ENCODE results near the gene SMPD3.

SMPD3 gene

GRCh38 chr16:68433316-68433715 is 15.0 kb downstream of the SMPD3 start:
- no peak for FAIRE-seq

DNA sequence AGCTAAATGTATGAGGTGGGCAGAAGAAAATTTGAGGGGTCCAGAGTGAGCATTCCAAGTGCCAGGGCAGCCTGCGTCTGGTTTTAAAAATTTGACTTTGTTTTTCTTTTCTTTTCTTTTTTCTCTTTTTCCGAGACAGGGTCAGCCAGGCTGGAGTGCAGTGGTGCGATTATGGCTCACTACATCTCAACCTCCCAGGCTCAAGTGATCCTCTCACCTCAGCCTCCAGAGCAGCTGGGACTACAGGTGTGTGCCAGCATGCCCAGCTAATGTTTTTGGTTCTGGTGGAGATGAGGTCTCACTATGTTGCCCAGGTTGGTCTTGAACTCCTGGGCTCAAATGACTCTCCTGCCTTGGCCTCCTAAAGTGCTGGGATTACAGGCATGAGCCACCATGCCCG is 15.6 kb downstream of the SMPD3 start:
- FAIRE-seq: no peak

DNA sequence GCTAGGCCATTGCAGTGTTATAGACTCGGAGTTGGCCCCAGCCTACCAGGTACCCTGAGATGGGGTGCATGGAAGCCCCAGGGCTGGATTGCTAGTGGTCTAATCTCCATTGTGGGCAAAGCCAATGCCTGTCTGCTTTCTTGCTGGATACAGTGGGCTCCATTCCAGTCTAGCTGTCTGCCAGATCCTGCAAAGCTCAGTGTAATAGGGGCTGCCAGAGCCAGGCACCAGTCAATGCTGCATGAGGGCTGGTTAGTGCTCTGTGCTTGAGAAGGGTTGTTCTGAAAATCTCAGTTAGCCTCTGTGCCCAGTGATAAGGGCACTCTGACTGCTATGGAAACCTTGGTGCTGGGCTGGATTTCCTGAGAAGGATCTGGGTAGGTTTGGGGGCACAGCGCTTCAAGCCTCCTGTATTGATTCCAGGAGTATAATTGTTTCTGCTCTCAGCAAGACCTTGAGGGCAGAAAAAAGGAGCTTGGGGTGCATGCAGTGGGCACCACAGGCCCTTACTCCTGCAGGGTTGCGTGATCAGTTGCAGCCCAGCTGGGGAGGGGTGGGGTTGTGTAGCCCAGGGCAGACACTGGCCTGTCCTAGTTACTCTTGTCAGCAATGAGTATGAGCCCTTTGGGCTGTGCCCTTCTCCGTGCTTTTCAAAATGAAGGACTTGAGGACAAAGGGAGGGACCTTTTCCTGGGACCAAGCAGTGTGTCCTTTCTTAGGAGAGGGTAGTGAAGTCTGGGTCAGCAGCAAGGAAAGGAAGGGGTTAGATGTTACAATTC is 19.0 kb downstream of the SMPD3 start:
- no peak for FAIRE-seq

DNA sequence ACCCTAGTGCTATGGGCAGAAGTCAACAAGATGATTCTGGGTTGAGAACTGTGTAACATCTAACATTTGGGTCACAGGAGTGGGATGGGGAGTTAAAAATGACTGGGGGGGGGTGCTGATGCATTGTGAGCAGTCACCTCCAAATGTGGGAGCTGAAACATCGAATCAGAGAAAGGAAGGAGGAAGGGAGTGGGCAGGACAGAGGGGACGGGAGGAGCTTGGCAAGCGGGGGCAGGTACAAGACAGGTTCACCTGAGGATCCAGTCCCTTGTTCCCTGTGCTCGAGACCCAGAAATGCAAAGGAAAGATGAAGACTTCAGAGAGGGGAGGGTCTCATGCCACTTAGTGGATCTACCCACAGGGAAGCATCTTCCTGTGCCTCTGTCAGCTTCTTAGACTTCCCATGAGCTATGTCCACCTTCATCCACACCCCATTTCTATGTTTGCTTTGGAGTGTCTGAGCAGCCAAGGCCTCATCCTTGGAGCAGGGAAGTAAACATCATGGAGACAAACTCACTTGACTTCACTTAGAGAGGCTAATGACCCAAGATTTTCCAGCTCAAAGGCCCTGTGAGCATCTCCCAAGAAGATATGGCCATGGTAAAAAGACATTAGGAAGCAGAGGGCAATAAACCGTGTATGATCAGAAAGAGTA is 20.5 kb downstream of the SMPD3 start:
- no peak for FAIRE-seq

DNA sequence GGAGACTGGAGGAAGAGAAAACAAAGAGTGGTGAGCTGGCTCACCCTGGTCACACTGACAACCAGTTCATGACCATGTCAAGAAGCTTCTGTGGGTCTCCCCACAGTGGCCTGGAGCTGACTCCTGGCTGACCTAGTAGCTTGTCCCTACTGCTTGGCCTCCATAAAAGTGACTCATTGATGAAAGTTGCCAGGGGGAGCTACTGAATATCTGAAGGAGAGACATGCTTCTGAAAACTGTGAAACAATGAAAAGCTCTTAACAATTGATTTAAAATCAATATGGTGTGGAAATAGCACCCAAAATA is 22.0 kb downstream of the SMPD3 start:
- no peak for FAIRE-seq

DNA sequence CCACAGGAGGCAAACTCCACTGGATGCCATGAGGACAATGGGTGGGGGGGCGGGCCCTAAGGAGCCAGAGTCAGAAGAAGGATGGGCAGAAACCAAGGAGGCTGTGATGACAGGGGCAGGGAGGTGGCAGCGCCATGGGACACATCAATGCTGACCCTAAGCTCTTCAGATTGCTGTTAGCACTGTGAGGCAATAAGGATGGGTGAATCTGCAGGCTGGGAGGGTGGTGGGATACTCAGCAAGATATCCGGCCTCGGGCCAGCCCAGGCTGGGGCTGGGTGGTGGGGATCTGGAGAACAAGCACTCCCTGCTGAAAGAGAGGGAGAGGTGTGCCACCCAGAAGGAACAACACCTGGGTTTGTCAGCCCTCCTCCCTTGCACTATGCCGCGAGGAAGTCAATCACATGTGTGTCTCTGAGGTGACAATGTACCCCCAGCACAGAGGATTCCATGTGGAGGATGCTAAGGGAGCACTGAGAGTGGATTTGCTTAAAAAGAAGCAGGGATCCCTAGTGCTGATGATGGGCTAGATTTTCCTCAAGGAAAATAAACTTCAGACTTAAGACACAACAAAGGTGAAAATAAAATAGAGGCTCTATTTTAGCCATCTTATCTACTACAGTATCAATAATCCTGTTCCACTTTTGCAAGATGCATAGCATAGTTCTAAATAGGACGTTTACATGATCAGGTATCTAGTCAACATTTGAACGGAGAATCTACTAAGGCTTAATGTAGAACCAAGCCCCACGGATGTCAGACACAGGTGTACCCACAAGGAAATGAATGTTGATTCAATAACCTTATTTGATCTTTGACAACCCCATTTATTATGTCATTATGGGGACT is 22.6 kb downstream of the SMPD3 start:
- FAIRE-seq: no peak

- FAIRE-seq: no peak
Measured at GRCh38 chr16:68423771-68424170, 24.5 kb downstream of the SMPD3 start.

DNA sequence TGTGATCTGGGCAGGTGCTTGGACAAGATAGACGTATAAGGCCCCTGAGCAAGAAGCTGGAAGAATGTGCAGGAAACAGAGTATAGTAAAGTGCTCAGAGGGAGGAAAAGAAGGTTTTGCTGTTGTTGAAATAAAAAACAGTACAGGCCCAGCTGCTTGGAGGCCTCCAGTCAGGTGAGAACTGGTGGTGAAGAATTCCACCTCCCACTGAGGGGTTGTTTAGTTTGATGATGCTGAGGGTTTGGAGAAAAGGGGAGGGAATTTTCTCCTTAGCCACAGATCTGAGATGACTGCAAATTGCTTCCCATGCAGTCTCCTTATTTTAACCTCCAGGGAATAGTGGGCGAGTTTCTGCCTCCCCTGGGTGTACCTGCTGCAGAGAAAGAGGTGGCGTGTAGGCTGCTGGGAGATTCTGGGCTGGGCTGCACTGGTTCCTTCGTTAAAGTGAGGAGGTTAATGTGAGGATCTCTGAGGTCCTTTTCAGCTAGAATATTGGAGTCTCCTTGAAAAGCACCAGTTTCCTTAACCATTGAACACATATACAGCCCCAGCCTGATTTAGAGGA is 25.8 kb downstream of the SMPD3 start:
- no peak for FAIRE-seq

GRCh38 chr16:68421076-68421475 is 27.2 kb downstream of the SMPD3 start:
- FAIRE-seq: no peak

DNA sequence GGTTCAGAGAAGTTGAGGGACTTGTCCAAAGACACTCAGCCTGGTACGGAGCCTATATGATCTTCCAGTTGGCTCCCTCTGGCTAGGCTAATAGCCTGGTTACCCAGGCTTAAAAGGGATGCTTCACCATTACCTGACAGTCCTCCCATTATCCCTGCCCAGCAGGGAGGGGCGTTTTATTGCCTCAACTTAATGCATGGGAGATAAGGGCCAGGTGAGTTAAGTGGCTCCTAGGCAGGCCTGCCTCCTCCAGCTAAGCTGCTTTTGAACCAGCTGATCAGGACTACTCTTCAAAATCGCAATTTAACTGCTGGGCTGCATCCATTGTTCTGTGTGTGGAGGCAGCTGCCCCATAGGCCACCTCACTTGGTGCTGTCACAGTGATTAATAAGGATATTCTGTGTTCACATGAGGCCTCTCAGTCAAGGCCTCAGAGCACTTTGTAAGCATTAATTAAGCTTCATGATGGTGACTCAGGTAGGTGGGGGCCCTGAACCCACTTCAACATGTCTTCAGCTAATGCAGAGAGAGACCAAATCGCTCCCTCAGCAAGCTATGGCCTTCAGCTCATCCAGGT is 27.9 kb downstream of the SMPD3 start:
- no peak for FAIRE-seq

GRCh38 chr16:68417711-68418301 is 30.5 kb downstream of the SMPD3 start:
- no peak for FAIRE-seq

GRCh38 chr16:68416057-68417046 is 32.0 kb downstream of the SMPD3 start:
- no peak for FAIRE-seq

GRCh38 chr16:68414581-68414980 is 33.7 kb downstream of the SMPD3 start:
- no peak for FAIRE-seq

- no peak for FAIRE-seq
Measured at GRCh38 chr16:68412061-68412460, 36.2 kb downstream of the SMPD3 start.

GRCh38 chr16:68411086-68411485 is 37.2 kb downstream of the SMPD3 start:
- FAIRE-seq: no peak

DNA sequence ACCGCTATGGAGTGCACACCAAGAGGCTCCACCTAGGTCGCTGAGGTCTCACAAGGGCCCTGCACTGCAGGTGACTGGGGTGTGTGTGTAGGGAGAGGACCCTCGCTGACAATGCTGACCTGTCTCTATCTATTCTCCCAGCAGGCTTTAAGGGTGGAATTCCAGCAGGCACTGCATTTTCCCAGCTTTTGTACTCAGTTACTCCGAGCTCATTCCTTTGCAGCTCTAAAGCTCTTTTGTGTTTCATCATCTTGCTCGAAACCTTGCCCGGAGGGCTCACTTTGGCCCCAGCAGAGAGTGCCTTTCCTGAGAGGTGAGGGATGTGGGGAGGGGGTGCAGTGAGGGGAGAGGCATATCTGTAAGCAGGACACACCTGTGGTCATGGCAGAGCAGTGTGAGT is 39.3 kb downstream of the SMPD3 start:
- no peak for FAIRE-seq

DNA sequence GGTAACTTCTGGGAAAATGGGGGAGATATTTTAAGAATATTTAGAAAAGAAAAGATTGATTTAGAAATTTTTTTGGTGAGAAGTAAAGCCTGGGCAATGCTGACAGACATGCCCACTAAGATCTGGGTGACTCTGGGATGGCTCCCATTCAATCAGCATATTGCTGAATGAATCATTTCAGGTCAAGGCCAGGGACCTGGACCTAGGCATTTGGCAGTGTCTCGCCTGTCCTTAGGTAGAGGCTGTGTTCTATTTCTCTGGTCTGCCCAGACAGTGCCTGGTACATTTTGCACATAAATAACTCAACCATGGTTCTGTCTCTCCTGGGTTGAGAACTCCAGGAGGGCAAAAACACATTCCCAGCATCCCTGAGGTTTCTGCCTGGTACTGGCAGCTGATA is 39.9 kb downstream of the SMPD3 start:
- FAIRE-seq: no peak

GRCh38 chr16:68406458-68407152 is 41.7 kb downstream of the SMPD3 start:
- FAIRE-seq: no peak

- no peak for FAIRE-seq
Measured at GRCh38 chr16:68404736-68405345, 43.5 kb downstream of the SMPD3 start.

GRCh38 chr16:68403704-68404103 is 44.6 kb downstream of the SMPD3 start:
- no peak for FAIRE-seq
